ENCODE results near the gene AREL1. TPM values are rescaled to one million over a fixed set of nuclear protein-coding genes. Genes with fewer than 3 reads are reported as not detected.
A peak's percentile ranks its signal among the peaks of the same experiment; 100 is the strongest.
"Not testable (repeated sequence)": the region's sequence is repeated elsewhere in the genome, so short reads cannot be mapped to it uniquely, and the experiment has no call there.

The AREL1 gene
- total RNA-seq (15.5 TPM), polyA plus RNA-seq (12.2 TPM)
- long read RNA-seq, donor 1 = 0 reads
- long read RNA-seq, donor 2 = 0 reads
- long read RNA-seq, donor 3, full-length matches to known transcripts = 1 of 1 reads
- long read RNA-seq, donor 3, partial matches to known transcripts = 0 of 1 reads
- long read RNA-seq, donor 3, other reads (novel, unspliced or antisense) = 0 of 1 reads
- long read RNA-seq, donor 4 = 0 reads
- long read RNA-seq, donor 5, partial matches to known transcripts = 0 of 1 reads
- long read RNA-seq, donor 5, other reads (novel, unspliced or antisense) = 0 of 1 reads
- long read RNA-seq, donor 6 = 0 reads
- long read RNA-seq, donor 7, full-length matches to known transcripts = 3 of 3 reads
- long read RNA-seq, donor 7, partial matches to known transcripts = 0 of 3 reads
- long read RNA-seq, donor 7, other reads (novel, unspliced or antisense) = 0 of 3 reads
- long read RNA-seq, donor 8, partial matches to known transcripts = 0 of 1 reads
- long read RNA-seq, donor 8, other reads (novel, unspliced or antisense) = 0 of 1 reads
- long read RNA-seq, donor 9 = 0 reads
- long read RNA-seq, donor 10 = 0 reads

GRCh38 chr14:74712499-74713394 lies at the start of gene AREL1, which contains the start of gene FCF1:
Gene AREL1 (minus strand): TSS chr14:74713080. CDS start chr14:74685615, 27,465 bp downstream.
Gene FCF1 (plus strand): TSS chr14:74713144. CDS start chr14:74713198, 54 bp downstream.
- Histone ChIP-seq H3K4me1 (ENCODE audit: control insufficient read depth in 2 of 2, insufficient read depth in 2 of 2, low read length in 2 of 2) (peaks cover 5 to 10% of the 10 kb centered on the region in 2 donors), H3K36me3 (ENCODE audit: control insufficient read depth in 2 of 2, insufficient read depth in 2 of 2, low read length in 1 of 2) (peaks cover 6 to 23% of the 10 kb centered on the region in 2 donors), H3K4me3 (ENCODE audit: low read length in 2 of 2) (peak within 1 kb of the TSS; percentile 79 to 90), H3K9me3 (ENCODE audit: control insufficient read depth in 2 of 2, insufficient read depth in 1 of 2, low read length in 1 of 2) (no peaks in the 10 kb centered on the region), H3K27me3 (ENCODE audit: control insufficient read depth in 2 of 2, insufficient read depth in 1 of 2, low read length in 1 of 2) (no peaks in the 10 kb centered on the region), H3K27ac (ENCODE audit: low read depth in 1 of 2, low read length in 1 of 2) (peak within 1 kb of the TSS; percentile 60 to 90)
- WGBS = under 1% methylated on average over 31 of the region's 31 CpGs
- DNase-seq (ENCODE audit: low read depth in 6 of 9, low spot score in 9 of 9) = peak; percentile 72 to 95 (median 86)

GRCh38 chr14:74758505-74758904 lies 45.6 kb upstream of the AREL1 start:
- not testable (repeated sequence) for DNase-seq (ENCODE audit: low read depth in 6 of 9, low spot score in 9 of 9)
- WGBS = 96% methylated on average over 5 of the region's 5 CpGs

GRCh38 chr14:74756326-74756725 lies 43.4 kb upstream of the AREL1 start:
- DNase-seq (ENCODE audit: low read depth in 6 of 9, low spot score in 9 of 9) = no peak
- 98% methylated on average over 1 of the region's 1 CpG for WGBS
- H3K4me3 ChIP-seq (ENCODE audit: low read length in 2 of 2) = no peak overlapping the region

More at GRCh38 chr14:74758505-74758904, 45.6 kb upstream of the AREL1 start:
- H3K4me3 ChIP-seq (ENCODE audit: low read length in 2 of 2); H3K9me3 ChIP-seq (ENCODE audit: control insufficient read depth in 2 of 2, insufficient read depth in 1 of 2, low read length in 1 of 2); H3K4me1 ChIP-seq (ENCODE audit: control insufficient read depth in 2 of 2, insufficient read depth in 2 of 2, low read length in 2 of 2); H3K27me3 ChIP-seq (ENCODE audit: control insufficient read depth in 2 of 2, insufficient read depth in 1 of 2, low read length in 1 of 2); H3K27ac ChIP-seq (ENCODE audit: low read depth in 1 of 2, low read length in 1 of 2); H3K36me3 ChIP-seq (ENCODE audit: control insufficient read depth in 2 of 2, insufficient read depth in 2 of 2, low read length in 1 of 2): not testable (repeated sequence)

GRCh38 chr14:74754899-74755298 lies 42.0 kb upstream of the AREL1 start:
- DNase-seq (ENCODE audit: low read depth in 6 of 9, low spot score in 9 of 9) = no peak
- H3K36me3 ChIP-seq (ENCODE audit: control insufficient read depth in 2 of 2, insufficient read depth in 2 of 2, low read length in 1 of 2) = no peaks in the 10 kb centered on the region
- H3K4me1 ChIP-seq (ENCODE audit: control insufficient read depth in 2 of 2, insufficient read depth in 2 of 2, low read length in 2 of 2) = no peaks in the 10 kb centered on the region
- WGBS = 98% methylated on average over 7 of the region's 7 CpGs
- H3K27ac ChIP-seq (ENCODE audit: low read depth in 1 of 2, low read length in 1 of 2) = no peak overlapping the region
- peaks cover 0 to 8% of the 10 kb centered on the region in 2 donors for H3K9me3 ChIP-seq (ENCODE audit: control insufficient read depth in 2 of 2, insufficient read depth in 1 of 2, low read length in 1 of 2)
- H3K27me3 ChIP-seq (ENCODE audit: control insufficient read depth in 2 of 2, insufficient read depth in 1 of 2, low read length in 1 of 2) = no peaks in the 10 kb centered on the region
- H3K4me3 ChIP-seq (ENCODE audit: low read length in 2 of 2) = no peak overlapping the region

More at GRCh38 chr14:74756326-74756725, 43.4 kb upstream of the AREL1 start:
- H3K9me3 ChIP-seq (ENCODE audit: control insufficient read depth in 2 of 2, insufficient read depth in 1 of 2, low read length in 1 of 2) = peaks cover 0 to 8% of the 10 kb centered on the region in 2 donors
- no peaks in the 10 kb centered on the region for H3K36me3 ChIP-seq (ENCODE audit: control insufficient read depth in 2 of 2, insufficient read depth in 2 of 2, low read length in 1 of 2)
- no peaks in the 10 kb centered on the region for H3K27me3 ChIP-seq (ENCODE audit: control insufficient read depth in 2 of 2, insufficient read depth in 1 of 2, low read length in 1 of 2)
- no peak overlapping the region for H3K27ac ChIP-seq (ENCODE audit: low read depth in 1 of 2, low read length in 1 of 2)
- no peaks in the 10 kb centered on the region for H3K4me1 ChIP-seq (ENCODE audit: control insufficient read depth in 2 of 2, insufficient read depth in 2 of 2, low read length in 2 of 2)

- no peaks in the 10 kb centered on the region for H3K27me3 ChIP-seq (ENCODE audit: control insufficient read depth in 2 of 2, insufficient read depth in 1 of 2, low read length in 1 of 2)
- H3K4me1 ChIP-seq (ENCODE audit: control insufficient read depth in 2 of 2, insufficient read depth in 2 of 2, low read length in 2 of 2) = no peaks in the 10 kb centered on the region
- peaks cover 0 to 8% of the 10 kb centered on the region in 2 donors for H3K9me3 ChIP-seq (ENCODE audit: control insufficient read depth in 2 of 2, insufficient read depth in 1 of 2, low read length in 1 of 2)
- no peak overlapping the region for H3K4me3 ChIP-seq (ENCODE audit: low read length in 2 of 2)
- DNase-seq (ENCODE audit: low read depth in 6 of 9, low spot score in 9 of 9) = no peak
- H3K27ac ChIP-seq (ENCODE audit: low read depth in 1 of 2, low read length in 1 of 2) = no peak overlapping the region
- H3K36me3 ChIP-seq (ENCODE audit: control insufficient read depth in 2 of 2, insufficient read depth in 2 of 2, low read length in 1 of 2) = no peaks in the 10 kb centered on the region
- 97% methylated on average over 2 of the region's 2 CpGs for WGBS
Observed at GRCh38 chr14:74754157-74754556, 41.3 kb upstream of the AREL1 start.

GRCh38 chr14:74747237-74747636 lies 34.4 kb upstream of the AREL1 start:
- no peak for DNase-seq (ENCODE audit: low read depth in 6 of 9, low spot score in 9 of 9)
- Histone ChIP-seq H3K36me3 (ENCODE audit: control insufficient read depth in 2 of 2, insufficient read depth in 2 of 2, low read length in 1 of 2) (no peaks in the 10 kb centered on the region), H3K4me3 (ENCODE audit: low read length in 2 of 2) (no peak overlapping the region), H3K9me3 (ENCODE audit: control insufficient read depth in 2 of 2, insufficient read depth in 1 of 2, low read length in 1 of 2) (no peaks in the 10 kb centered on the region), H3K4me1 (ENCODE audit: control insufficient read depth in 2 of 2, insufficient read depth in 2 of 2, low read length in 2 of 2) (no peaks in the 10 kb centered on the region), H3K27me3 (ENCODE audit: control insufficient read depth in 2 of 2, insufficient read depth in 1 of 2, low read length in 1 of 2) (no peaks in the 10 kb centered on the region), H3K27ac (ENCODE audit: low read depth in 1 of 2, low read length in 1 of 2) (no peak overlapping the region)
- WGBS = 98% methylated on average over 2 of the region's 2 CpGs

GRCh38 chr14:74739293-74740030 lies 26.6 kb upstream of the AREL1 start:
- no peak for DNase-seq (ENCODE audit: low read depth in 6 of 9, low spot score in 9 of 9)
- Histone ChIP-seq H3K27ac (ENCODE audit: low read depth in 1 of 2, low read length in 1 of 2) (no peak overlapping the region), H3K27me3 (ENCODE audit: control insufficient read depth in 2 of 2, insufficient read depth in 1 of 2, low read length in 1 of 2) (no peaks in the 10 kb centered on the region), H3K4me1 (ENCODE audit: control insufficient read depth in 2 of 2, insufficient read depth in 2 of 2, low read length in 2 of 2) (no peaks in the 10 kb centered on the region), H3K9me3 (ENCODE audit: control insufficient read depth in 2 of 2, insufficient read depth in 1 of 2, low read length in 1 of 2) (no peaks in the 10 kb centered on the region), H3K36me3 (ENCODE audit: control insufficient read depth in 2 of 2, insufficient read depth in 2 of 2, low read length in 1 of 2) (peaks cover 10 to 18% of the 10 kb centered on the region in 2 donors), H3K4me3 (ENCODE audit: low read length in 2 of 2) (no peak overlapping the region)
- 96% methylated on average over 8 of the region's 8 CpGs for WGBS

GRCh38 chr14:74737753-74738325 lies 25.0 kb upstream of the AREL1 start:
- peaks cover 21 to 32% of the 10 kb centered on the region in 2 donors for H3K36me3 ChIP-seq (ENCODE audit: control insufficient read depth in 2 of 2, insufficient read depth in 2 of 2, low read length in 1 of 2)
- WGBS = 99% methylated on average over 4 of the region's 4 CpGs

More at GRCh38 chr14:74737753-74738325, 25.0 kb upstream of the AREL1 start:
- Histone ChIP-seq H3K27ac (ENCODE audit: low read depth in 1 of 2, low read length in 1 of 2) (no peak overlapping the region), H3K4me3 (ENCODE audit: low read length in 2 of 2) (no peak overlapping the region), H3K4me1 (ENCODE audit: control insufficient read depth in 2 of 2, insufficient read depth in 2 of 2, low read length in 2 of 2) (no peaks in the 10 kb centered on the region), H3K9me3 (ENCODE audit: control insufficient read depth in 2 of 2, insufficient read depth in 1 of 2, low read length in 1 of 2) (no peaks in the 10 kb centered on the region), H3K27me3 (ENCODE audit: control insufficient read depth in 2 of 2, insufficient read depth in 1 of 2, low read length in 1 of 2) (no peaks in the 10 kb centered on the region)
- no peak for DNase-seq (ENCODE audit: low read depth in 6 of 9, low spot score in 9 of 9)

Measured in thymus (tissue), 14 donors.